Astrocyte of the spinal cord (primary cell): ENCODE data around the gene CTF1.
A peak's percentile ranks its signal among the peaks of the same experiment; 100 is the strongest.

Experiments used
- DNase-seq: peaks from one replicate; pipeline ENCODE4 v3.0.0; 2011; ENCODE audit warnings: low read depth, low spot score
- H3K4me3 ChIP-seq: 2 replicates; pipeline ENCODE4 v1.5.1; 2011; ENCODE audit warnings: low read depth, mild to moderate bottlenecking, low read length, moderate library complexity
- in situ Hi-C: cut with HindIII; loops from 2 replicates; pipeline ENCODE4 v1.10.0; 2017; ENCODE audit warnings: low sequenced_read_pairs
- TF ChIP-seq, protein P1 (sequence below): IDR thresholded peaks from 2 replicates; pipeline ENCODE4 v1.5.1; 2012; ENCODE audit warnings: low read depth, mild to moderate bottlenecking, low read length, inconsistent platforms

CTF1 gene

DNA sequence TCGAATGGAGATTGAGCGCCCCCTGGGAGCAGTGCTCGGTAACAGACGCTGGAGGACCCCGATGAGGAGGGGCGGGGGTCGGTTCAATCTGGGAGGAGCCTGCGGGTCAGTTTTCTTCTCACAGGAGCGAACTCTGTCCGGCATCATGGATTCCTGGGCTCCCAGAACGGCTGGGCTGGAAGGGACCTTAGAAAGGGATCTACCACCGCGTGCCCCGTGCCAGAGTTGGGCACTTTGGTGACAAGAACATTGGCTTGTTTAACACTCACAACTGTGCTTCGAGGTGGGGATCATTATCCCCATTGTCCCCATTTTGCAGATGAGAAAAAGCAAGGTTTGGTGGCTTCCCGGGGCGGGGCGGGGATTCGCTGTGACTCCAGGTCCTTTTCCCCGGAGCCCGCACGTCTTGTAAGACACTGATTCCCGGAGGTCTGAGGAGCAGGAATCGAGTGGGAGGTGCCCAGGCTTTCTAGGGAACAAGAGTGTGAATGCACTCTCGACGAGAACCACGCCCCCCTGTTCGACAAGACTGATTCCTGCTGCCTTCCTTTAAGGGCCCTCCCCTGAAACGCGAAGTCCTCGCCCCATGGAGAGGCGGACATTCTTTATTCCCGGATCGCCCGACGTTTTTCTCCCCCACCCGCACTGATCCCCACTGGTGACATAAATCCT is 25.5 kb downstream of the CTF1 start:
- peak; percentile 90 for DNase-seq
- H3K4me3 ChIP-seq = peak overlapping the region; percentile 63
- TF ChIP-seq, protein P1, sequence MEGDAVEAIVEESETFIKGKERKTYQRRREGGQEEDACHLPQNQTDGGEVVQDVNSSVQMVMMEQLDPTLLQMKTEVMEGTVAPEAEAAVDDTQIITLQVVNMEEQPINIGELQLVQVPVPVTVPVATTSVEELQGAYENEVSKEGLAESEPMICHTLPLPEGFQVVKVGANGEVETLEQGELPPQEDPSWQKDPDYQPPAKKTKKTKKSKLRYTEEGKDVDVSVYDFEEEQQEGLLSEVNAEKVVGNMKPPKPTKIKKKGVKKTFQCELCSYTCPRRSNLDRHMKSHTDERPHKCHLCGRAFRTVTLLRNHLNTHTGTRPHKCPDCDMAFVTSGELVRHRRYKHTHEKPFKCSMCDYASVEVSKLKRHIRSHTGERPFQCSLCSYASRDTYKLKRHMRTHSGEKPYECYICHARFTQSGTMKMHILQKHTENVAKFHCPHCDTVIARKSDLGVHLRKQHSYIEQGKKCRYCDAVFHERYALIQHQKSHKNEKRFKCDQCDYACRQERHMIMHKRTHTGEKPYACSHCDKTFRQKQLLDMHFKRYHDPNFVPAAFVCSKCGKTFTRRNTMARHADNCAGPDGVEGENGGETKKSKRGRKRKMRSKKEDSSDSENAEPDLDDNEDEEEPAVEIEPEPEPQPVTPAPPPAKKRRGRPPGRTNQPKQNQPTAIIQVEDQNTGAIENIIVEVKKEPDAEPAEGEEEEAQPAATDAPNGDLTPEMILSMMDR = peak; percentile 94
- in situ Hi-C loops = no loop called here

DNA sequence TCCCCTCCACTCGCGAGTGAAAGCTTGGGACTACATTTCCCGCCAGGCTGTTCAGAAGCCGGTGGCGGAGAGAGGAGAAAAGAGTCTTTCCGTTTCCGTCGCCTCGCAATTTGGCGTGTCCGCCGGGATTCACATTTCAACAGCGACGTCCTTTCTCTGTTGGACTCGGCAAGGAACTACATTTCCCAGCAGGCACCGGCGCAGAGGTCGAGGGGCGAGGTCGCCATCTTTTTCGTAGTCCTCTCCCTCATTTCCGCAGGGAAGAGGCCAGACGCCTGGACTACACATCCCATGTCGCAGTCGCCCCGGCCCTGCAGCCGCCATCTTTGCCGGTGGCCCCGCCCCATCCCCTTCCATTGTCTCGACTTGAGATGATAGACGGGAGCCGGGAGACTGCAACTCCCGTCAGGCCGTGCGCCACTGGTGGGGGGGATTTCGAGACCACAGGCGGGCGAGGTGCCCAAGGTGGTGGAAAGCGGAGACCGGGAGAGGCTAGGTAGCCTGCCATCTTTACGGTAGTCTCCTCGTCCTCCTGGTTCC is 26.1 kb downstream of the CTF1 start:
- DNase-seq = peak; percentile 100
- H3K4me3 ChIP-seq = peak overlapping the region; percentile 94
- in situ Hi-C loops = no loop called here
- TF ChIP-seq, protein P1 = no peak

DNA sequence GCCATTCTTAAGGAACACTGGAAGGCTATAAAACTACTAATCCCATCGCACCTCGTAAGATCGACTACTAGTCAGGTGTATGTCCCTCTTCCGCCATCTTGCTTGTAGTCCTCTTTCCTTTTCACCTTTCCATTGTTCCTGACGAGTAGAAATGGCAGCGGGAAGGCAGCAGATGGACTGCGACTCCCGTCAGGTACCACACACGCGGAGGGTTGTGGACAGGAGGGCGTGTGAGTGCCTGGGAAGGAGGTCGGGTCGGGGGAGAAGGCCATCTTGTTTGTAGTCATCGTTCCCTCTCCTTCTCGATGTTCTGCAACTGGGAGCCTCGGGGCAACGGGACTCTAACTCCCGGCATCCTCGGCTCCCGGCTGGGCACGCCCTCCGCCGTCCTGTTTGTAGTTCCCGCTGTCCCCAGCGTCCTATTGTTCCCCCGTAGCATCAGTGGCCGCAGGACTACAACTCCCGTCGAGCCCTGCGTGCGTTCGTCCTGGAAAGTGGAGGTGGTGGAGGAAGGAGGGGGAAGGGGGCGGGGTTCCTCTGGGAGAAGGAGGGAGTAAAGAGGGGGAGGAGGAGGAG is 26.6 kb downstream of the CTF1 start:
- TF ChIP-seq, protein P1 = no peak
- peak; percentile 100 for DNase-seq
- peak overlapping the region; percentile 94 for H3K4me3 ChIP-seq
- in situ Hi-C loops = no loop called here

DNA sequence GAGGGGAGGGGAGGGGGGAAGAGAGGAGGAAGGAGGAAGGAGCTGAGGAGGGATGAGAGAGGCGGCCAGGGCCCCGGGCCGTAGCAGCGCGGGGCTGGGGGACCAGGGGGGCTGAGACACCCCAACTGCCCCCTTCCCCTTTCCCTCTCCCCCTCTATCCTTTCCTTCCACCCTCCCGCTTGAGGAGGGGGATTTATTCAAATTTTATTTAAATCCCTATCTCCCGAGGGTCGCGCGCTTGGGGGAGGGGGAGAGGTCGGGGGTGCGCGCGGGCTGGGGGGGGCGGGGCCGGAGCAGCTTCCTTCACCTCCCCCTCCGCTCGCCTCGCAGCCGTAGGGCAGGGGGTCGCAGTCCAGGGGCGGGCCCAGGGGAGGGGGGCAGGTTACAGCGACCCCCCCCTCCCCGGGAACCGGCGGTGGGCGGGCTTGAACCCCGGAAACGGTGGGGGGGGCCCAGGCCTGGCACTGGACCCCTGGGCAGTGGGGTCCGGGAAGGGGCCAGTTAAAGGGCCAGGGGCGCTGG is 27.2 kb downstream of the CTF1 start, which contains the start of gene FBXL19:
FBXL19 (plus strand) TSS at position 19 of the 522 bp plus-strand sequence. CDS start 2,183 bp downstream, outside the sequence.
- in situ Hi-C loops = no loop called here

DNA sequence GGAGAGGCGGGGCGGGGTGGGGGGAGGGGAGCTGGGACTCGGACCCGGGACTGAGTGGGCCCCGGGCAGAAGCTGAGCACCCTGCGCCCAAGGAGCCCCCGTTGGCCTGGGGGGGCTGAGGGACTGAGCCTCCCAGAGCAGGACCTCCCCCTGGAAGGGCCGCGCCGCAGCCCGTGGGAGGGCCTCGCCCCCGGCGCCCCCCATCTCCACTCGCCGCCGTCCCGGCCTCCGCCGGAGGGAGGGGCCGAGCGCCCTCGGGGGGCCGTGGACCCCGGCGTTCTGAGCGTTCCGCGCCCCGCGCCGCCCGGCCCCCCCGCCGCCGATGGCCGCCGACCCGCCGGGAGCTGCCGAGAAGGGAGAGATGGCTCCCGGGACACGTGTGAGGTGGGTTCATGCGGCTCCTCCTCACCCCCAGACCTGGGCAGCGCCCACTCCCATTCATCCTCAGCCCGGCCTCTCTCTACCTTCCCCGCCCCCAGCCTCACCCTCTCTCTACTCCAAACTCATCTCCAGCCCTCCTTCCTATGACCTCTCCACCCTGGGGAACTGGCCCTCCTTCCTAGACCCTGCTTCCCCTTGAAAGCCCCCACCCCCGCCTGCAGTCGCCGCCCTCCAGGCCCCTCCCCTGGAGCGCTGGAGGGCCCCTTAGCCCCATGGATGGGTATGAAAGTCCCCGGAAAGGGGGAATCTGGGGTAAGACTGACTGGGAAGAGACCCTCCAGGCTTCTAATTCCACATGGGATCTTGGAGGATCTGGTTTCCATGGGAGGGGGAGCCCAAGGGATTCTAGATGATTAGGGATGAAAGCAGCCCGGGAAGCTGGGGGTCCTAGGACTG is 27.9 kb downstream of the CTF1 start:
- in situ Hi-C loops = no loop called here
- TF ChIP-seq, protein P1 = no peak
- H3K4me3 ChIP-seq = peak overlapping the region; percentile 94
- no peak for DNase-seq

More for the DNA sequence above, 27.2 kb downstream of the CTF1 start, which contains the start of gene FBXL19:
- H3K4me3 ChIP-seq = peak within 1 kb of the TSS; percentile 94
- DNase-seq = no peak
- TF ChIP-seq, protein P1 = no peak
